Choroid plexus epithelial cell (primary cell): ENCODE data around the gene TUBGCP2.
A peak's percentile ranks its signal among the peaks of the same experiment; 100 is the strongest.

Source experiments
- DNase-seq: peaks from one replicate; pipeline ENCODE4 v3.0.0-alpha.2; 2010; ENCODE audit warnings: low read depth
- H3K4me3 ChIP-seq: 2 replicates; pipeline ENCODE4 v1.5.1; 2011; ENCODE audit warnings: low read depth, mild to moderate bottlenecking, control low read depth, low read length, moderate library complexity
- TF ChIP-seq, protein P1 (sequence below): conservative IDR thresholded peaks from 2 replicates; pipeline ENCODE4 v1.5.1; 2011; ENCODE audit warnings: low read depth, mild to moderate bottlenecking, control low read depth, inconsistent platforms, low read length, moderate library complexity

TUBGCP2 gene

GRCh38 chr10:133307776-133308420 lies 774 bp downstream of the TUBGCP2 start:
- TF ChIP-seq, protein P1, sequence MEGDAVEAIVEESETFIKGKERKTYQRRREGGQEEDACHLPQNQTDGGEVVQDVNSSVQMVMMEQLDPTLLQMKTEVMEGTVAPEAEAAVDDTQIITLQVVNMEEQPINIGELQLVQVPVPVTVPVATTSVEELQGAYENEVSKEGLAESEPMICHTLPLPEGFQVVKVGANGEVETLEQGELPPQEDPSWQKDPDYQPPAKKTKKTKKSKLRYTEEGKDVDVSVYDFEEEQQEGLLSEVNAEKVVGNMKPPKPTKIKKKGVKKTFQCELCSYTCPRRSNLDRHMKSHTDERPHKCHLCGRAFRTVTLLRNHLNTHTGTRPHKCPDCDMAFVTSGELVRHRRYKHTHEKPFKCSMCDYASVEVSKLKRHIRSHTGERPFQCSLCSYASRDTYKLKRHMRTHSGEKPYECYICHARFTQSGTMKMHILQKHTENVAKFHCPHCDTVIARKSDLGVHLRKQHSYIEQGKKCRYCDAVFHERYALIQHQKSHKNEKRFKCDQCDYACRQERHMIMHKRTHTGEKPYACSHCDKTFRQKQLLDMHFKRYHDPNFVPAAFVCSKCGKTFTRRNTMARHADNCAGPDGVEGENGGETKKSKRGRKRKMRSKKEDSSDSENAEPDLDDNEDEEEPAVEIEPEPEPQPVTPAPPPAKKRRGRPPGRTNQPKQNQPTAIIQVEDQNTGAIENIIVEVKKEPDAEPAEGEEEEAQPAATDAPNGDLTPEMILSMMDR, result peak; percentile 87
- peak overlapping the region; percentile 86 for H3K4me3 ChIP-seq
- peak; percentile 82 for DNase-seq

GRCh38 chr10:133306941-133307379 lies 1.7 kb downstream of the TUBGCP2 start:
- DNase-seq, result no peak
- H3K4me3 ChIP-seq, result no peak overlapping the region
- TF ChIP-seq, protein P1, result no peak

DNA sequence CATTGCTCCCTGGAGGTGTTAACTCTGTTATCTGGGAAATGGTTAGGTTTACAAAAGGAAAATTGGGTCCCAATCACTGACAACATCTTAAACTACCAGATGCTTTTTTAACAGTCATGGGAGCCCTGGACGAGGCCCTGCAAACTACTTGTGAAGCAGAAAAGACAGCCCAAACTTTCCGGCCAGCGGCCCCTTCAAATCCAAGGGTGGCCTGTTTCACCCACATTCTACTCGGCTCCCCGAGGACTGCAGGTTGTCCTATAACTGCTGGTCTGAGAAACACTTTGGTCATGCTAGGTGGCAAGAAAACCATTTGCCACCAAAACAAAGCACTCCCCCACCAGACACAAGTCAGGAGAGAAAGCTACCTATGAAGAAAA lies 2.6 kb downstream of the TUBGCP2 start:
- TF ChIP-seq, protein P1, result no peak
- DNase-seq, result no peak
- no peak overlapping the region for H3K4me3 ChIP-seq

DNA sequence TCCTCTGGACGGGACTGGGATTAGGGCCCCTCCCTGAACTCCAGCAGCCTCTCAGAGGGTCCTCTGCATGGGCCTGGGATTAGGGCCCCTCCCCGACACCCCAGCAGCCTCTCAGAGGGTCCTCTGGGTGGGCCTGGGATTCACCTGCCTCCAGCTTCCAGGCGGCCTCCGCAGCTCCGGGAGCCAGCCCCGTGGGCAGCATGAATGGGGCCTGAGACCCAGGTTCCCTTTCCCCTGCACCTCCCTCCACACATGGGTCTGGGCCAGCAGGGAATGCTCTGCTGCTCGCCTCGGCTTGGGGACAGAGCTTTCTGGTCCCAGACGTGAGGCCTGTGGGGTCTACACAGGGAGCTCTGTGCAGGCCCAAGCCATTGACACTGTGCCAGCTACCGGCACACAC lies 5.5 kb downstream of the TUBGCP2 start:
- H3K4me3 ChIP-seq, result no peak overlapping the region
- no peak for DNase-seq
- TF ChIP-seq, protein P1, result no peak

DNA sequence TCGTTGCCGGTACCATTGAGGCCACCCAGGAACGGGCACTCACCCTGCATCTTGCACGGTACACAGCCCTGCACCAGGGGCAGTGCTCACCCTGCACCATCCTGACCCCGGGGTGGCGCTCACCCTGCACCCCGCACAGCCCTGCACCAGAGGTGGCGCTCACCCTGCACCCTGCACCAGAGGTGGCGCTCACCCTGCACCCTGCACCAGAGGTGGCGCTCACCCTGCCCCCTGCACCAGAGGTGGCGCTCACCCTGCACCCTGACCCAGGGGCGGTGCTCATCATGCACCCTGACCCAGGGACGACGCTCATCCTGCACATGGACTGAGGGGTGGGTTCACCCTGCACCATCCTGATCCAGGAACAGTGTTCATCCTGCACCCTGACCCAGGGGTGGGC lies 6.4 kb downstream of the TUBGCP2 start:
- H3K4me3 ChIP-seq, result no peak overlapping the region
- TF ChIP-seq, protein P1, result no peak
- DNase-seq, result no peak

DNA sequence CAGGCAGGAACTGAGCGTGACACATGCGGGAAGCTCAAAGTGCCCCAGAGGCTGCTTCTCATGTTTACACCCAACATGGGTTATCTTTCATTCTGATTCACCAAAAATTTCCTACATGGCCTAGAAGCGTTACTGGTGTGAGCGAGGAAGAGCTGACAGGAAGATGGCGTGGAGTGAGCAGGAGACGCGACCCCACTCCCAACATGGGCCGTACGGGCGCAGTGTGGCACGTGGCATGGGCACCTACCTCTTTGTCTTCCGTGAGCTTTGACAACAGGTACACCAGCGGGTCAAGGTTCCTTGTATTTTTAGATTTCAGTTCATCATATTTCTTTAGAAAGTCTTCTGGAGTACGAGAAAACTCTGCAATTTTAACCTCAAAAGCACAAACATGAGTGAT lies 8.9 kb downstream of the TUBGCP2 start:
- no peak overlapping the region for H3K4me3 ChIP-seq
- no peak for DNase-seq
- TF ChIP-seq, protein P1, result no peak

- no peak overlapping the region for H3K4me3 ChIP-seq
- DNase-seq, result no peak
- TF ChIP-seq, protein P1, result no peak
Observed at GRCh38 chr10:133299224-133299623, 9.4 kb downstream of the TUBGCP2 start.
